GM19193 (cell line): ENCODE results near the gene GIT1.

Experiments used
- POLR2A ChIP-seq: IDR thresholded peaks from 4 replicates; pipeline ENCODE4 v1.6.1; 2011; ENCODE audit not compliant: insufficient read depth, insufficient read length; ENCODE audit errors: extremely low read depth

GIT1 gene

DNA sequence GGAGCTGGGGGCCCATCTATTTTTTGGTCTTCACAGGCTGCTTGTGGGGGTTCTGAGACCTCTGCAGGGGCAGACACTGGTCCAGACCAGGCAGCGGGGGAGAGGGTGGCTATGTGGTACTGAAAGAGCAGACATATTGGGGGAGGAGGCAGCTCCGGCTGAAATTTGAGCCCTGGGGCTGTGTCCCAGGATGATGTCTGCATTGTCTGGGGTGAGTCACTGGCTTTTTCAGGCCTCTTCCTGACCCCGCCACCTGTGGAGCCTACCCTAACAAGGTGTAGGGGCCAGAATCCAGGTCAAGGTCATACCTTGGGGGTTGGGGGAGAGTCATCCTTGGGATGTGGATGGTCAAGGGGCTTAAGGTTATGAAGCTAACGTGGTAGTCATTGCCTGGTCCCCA is 30.8 kb upstream of the GIT1 start:
- TF ChIP-seq POLR2A, result no peak

DNA sequence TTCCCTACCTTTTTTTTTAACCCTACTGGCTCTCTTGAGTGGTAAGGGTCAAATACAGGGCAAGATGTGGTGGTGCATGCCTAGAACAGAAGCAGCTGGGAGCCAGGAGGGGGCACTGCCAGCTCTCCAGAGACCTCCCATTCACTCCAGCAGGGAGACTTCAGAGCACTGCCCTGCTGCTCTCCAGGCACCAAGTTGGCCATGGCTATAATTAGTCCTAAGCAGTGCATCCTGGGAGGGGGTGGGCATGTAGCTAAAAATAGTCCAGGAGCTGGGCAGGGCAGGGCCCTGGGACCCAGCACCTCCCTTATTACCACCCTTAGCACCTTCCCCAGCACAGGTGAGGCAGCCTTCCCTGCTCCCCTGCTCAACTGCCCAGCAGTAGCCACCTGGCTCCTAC is 29.8 kb upstream of the GIT1 start:
- no peak for TF ChIP-seq POLR2A

DNA sequence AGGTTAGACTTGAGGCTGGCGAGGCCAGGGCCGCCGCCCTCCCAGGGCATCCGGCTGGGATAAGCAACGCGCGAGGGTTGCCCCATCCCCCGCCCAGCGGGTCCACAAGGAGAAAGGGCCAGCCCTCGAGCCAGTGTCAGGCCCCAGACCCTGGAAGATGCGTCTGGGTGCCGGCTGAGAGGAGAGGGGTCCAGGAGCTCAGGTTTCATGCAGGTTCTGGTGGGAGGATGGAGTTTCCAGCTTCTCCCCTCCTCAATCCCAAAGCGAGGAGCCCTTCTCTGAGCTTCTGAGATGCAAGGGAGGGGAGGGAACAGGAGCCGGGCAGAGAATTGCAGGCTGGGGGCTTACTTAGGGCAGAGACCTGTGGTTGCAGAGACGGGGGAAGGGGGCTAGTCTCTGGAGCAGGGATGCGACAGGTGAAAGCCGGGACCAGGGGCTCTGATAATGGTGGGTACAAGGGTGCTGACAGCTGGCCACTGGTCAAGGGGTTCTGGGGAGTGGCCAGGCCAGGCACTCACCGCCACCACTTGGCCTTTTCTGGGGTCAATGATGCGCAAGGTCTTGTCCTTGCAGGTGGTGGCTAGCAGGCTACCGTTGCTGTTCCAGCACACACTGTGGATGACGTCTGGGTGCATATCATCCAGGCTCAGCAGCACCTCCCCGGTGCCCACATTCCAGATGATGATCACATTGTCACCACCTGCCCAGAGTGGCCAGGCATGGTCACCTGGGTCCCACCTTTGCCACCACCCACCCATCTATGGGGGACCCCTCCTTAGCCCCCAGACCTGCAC is 29.0 kb upstream of the GIT1 start:
- TF ChIP-seq POLR2A, result no peak

DNA sequence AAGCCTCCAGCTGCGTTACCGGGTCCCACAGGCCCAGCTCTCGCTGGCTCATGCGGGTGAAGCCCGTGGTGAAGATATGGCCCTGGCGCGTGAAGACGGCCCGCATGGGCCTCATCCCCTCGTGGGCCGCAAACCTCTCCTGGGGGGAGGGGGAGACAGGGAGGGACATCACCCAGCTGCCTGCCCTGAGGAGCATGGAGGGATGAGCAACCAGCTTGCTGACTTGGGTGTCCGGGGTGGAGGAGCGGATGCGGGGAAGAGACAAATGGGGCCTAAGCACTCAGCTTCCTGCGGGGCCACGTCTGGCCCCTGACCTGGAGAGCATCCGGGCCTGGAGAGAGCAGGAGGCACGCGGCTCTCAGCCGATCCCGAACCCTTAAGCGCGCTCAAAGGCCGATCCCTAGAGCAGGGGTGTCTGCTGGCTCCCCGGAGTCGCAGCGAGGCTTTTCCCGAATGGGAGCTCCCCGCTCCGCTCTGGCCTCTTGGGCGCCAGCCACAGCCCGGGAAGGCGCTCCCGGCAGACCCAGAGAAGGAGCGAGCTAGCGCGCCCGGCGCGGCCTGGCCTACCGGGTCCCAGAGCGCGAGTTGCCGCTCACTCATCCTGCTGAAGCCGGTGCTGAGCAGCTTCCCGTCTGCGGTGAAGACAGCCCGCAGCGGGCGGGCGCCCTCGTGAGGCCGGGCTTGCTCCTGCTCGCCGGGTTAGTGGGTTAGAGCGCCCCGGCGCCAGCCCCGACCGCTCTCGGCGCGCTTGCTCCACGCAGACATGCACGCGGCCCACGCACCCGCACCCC is 28.2 kb upstream of the GIT1 start:
- peak; percentile 44 for TF ChIP-seq POLR2A

DNA sequence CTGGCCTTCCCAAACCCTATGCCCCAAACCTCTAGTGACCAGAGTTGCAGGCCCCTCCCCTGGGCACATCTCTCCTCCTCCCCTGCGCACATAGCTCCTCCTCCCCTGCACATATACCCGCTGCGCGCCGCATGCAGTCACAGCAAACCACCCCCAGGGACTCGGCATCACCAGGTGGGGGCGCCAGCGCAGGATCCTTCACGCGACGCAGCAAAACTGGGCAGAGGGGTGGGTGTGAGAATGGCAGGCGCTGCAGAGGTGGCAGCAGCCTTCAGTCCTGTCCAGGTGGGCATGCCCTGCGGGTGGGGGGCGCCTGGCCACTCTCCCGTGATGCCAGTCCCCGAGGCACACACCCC is 27.7 kb upstream of the GIT1 start:
- no peak for TF ChIP-seq POLR2A

DNA sequence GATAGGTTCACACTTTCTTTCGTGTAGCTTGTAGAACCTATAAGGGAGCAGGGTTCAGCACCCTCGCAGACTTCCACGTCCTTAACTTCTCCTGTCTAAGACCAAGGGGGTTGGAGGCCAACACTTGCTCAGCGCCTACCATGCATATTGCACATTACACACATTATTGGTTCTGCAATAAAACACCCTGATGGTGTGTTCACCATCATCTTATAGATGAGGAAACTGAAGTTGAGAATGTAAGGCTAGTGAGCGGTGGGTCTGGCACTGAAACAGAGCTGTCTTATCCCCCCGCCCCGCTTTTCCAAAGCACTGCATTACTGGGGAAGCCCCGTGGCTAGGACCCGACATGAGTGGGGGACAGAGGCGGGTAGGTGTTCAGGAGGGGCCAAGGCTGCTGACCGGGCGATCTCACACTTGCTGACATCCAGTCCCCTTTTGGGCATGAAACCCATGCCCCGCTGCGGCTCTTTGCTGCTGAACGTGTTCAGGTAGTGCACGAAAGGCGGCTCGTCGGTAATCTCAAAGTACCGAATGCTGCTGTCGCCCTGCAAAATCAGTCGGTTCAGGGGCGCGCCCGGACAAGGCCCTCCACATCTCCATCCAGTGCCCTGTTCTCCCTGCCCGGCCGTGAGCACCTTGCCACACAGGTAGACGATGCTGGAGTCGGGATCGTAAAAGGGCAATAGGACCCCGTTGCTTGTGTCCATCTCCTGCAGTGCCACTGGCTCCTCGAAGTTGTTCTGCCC is 27.0 kb upstream of the GIT1 start:
- no peak for TF ChIP-seq POLR2A

DNA sequence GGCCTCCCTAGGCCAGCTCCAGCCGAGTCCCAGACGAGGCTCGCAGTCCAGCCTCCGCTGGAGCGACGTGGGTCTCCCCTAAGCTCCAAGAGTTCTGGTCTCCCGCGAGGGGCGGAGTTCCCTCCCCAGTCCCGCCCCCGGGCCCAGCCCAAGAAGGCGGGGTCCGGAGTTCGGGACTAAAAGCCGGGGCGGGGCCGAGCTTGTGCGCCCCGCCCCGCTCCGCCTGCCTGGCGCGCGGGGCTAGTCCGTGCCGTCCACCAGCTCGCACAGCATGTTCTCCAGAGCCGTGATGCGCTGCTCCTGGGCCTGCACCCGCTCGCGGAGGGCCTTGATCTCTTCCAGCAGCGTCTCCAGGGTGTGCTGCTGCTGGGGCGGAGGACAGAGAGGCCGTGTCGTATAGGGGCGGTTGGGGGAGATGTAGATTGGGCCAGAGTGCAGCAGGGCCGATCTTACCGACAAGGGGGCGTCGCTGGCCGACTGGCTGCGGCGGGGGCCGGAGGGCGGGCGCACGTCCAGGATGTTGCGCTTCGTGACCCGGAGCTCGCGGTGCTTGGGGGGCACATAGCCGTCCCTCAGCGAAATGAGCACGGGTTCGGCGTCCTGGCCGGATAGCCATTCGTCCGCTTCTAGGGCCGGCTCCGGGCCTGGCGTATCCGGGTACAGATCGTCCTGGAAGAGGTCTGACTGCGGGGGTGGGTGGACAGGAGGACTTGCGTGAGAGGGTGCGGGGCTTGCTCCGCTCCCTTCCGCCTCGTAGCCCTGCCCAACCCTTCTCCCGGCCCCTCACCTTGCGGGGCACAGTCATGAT is 26.2 kb upstream of the GIT1 start:
- TF ChIP-seq POLR2A, result no peak

DNA sequence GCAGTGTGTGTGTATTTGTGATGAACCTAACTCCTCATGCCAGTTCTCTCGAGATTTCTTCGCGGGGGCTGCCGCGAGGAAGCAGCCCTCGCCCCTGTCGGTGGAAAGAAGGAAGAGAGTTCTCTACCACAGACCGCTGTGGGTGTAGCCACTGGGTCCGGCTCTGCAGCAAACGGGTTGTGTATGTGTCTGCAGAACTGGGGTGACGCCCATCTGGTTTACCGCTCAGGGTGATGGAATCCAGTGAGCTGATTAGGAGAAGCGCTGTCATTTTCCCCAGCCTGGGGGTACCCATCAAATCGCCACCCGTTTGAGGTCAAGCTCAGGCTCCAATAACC is 25.6 kb upstream of the GIT1 start:
- no peak for TF ChIP-seq POLR2A

DNA sequence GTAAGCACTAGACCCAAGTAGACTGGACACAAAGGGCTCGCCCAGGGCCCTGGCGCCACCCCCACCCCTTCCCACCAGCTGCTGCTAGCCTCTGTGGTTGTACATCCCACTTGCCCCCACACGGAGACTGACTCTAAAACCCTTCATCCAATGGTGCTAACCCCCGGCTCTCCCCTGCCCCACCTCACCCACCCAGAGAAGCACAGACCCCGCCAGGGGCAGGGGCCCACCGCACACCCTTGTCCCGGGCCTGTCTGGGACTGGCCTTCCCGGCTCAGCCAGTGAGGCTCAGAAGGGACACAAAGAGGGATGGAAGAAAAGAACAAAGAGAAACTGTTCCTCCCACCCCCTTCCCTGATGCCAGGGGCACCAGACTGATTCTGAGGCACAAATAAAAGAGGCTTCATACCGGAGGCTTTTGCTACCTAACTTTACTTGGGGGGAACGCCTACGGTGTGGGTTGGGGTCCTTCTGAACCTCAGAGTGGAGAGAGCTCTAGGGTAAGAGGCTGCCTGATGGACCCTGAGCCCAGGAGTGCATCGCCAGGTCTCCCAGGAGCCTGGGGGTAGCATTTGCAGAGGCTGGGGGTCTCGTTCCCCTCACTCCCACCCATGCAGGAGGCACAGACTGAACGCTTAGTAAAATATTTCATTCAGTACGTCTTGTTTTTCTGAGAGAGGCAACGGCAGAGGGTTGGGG is 25.1 kb upstream of the GIT1 start:
- no peak for TF ChIP-seq POLR2A

DNA sequence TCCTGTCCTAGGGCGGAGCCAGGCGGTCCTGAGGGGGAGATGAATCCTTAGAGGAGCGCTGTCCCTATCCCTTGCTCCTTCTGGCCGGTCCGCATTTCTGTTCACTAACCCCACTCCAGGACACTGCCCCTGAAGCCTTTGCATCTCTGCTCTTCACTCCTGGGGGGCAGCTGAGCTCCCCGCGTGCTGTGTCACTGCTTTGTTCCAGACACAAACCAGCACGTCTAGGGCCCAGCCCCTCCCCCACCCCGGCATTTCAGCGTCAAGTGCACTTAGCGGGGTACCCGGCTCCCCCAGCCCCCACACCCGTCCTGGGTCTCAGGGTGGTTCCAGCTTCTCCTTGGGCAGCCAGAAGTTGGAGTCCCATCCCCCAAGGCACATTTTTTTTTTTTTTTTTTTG is 24.4 kb upstream of the GIT1 start:
- no peak for TF ChIP-seq POLR2A

DNA sequence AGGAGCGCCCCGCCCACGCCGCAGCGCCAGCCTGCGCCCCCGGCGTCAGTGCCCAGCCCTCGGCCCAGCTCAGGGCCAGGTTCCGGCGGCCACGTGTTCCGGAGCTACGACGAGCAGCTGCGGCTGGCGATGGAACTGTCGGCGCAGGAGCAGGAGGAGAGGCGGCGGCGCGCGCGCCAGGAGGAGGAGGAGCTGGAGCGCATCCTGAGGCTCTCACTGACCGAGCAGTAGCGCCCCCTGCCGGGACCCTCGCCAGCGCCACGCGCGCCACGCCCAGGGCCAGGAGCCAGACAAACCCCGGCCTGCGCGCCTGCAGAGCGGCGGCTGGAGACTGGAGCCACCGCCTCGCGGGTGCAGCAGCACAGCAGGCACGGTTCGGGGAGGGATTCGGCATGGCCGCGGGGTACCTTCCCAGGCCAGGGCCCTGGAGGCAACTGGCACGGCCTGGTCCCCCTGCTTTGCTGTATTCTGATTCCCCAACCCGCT is 23.9 kb upstream of the GIT1 start:
- TF ChIP-seq POLR2A, result no peak

DNA sequence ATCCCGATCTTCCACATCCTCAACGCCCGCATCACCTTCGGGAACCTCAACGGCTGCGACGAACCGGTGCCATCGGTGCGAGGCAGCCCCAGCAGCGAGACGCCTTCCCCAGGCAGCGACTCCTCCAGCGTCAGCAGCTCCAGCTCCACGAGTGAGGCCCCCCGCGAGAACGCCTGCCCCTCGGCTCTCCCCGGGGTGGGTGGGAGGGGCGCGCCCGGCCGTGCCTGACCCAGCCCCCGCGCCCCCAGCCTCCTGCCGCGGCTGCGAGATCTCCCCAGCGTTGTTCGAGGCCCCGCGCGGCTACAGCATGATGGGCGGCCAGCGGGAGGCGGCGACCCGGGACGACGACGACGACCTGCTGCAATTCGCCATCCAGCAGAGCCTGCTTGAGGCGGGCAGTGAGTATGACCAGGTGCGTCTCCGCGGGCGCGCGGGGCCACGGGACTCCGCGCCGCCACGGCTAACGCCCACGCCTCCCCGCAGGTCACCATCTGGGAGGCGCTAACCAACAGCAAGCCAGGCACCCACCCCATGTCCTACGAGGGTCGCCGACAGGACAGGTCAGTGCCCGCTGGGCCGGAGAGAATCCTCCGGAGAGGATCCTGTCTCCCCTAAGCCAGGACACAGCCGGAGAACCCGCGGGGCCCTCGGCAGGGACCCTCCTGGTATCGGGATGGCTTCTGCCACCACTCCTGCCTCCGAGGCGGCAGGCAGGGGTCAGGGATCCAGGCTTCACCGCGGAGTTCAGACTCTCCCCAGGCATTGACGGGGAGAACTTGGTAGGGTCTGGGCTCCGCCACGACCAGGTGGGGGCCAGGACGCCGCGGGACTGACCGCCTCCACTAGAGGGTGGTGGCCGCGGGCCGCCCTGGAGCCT is 23.2 kb upstream of the GIT1 start:
- TF ChIP-seq POLR2A, result no peak

DNA sequence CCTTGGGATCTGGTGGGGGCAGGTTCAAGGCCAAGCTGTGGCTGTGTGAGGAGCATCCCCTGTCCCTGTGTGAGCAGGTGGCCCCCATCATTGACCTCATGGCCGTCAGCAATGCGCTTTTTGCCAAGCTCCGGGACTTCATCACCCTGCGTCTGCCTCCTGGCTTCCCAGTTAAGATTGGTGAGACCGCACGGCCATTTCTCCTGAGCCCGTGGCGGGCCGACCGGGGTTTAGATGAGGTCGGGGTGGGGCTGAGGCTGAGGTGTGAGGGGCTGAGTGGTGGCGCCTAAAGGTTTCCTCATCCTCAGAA is 22.6 kb upstream of the GIT1 start:
- TF ChIP-seq POLR2A, result no peak

DNA sequence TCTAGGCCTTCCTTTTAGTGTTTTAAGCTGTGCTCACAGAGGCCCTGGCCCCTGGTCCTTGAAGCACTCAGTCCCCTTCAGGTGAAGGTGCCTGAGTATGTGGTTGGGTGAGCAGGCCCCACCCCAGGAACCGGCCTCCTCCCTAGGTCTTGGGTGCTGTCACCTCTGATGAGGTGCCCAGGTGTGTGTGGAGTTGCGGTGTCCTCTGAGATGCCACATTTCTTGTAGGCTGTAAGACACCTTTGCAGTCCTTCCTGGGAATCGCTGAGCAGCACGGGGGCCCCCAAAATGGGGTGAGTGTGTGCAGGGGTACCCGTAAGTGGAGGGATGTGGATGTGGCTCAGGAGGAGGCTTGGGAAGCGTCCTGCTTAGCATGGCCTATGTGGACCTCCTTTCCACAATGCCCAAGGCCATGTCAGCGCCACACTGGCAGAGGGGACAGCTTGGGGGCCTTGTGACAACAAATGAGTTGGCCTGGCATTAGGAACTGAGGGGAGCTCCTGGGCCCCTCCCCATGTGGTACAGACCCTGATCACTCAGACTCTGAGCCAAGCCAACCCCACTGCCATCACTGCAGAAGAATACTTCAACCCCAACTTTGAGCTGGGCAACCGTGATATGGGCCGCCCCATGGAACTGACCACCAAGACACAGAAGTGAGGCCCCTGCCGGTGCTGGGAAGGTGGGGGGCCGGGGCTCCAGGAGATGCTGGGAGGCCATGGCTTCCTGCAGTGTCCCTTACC is 22.1 kb upstream of the GIT1 start:
- TF ChIP-seq POLR2A, result no peak

DNA sequence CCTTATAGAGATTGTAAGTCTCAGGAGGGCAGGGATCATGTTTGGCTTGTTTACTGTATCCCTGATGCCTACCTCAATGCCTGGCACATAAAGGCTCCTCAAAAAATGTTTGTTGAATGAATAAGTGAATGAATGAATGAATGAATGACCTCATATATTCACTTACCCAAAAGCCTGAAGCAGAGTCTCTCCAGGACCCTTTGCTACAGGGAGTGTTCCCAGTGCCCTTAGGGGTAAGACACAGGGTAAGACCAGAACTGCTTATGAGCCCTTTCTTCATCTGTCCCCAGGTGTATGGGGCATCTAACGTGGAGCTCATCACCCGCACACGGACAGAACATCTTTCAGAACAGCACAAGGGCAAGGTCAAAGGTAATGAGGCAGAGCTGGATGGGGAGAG is 20.9 kb upstream of the GIT1 start:
- no peak for TF ChIP-seq POLR2A
